ENCODE measurements around the gene GNG7.

DNA sequence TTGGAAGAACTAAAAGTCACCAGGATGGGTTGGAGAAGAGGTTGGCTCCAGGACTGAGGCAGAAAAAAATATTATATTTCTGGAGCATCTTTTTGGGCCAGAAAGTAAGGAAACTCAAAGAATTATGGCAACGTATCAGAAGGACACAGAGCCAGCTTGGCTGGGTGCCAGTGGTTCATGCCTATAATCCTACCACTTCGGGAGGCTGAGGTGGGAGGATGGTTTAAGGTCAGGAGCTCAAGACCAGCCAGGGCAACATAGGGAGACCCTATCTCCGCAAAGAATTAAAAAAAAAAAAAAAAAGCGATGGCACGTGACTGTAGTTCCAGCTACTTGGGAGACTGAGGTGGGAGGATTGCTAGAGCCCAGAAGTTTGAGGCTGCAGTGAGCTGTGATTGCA is 118.5 kb downstream of the GNG7 start:
- no peak for TF ChIP-seq POLR2AphosphoS5 (IDR thresholded peaks at IDR 0.05; ENCODE audit: low read depth, low read length)
- TF ChIP-seq POLR2A (IDR thresholded peaks at IDR 0.05; ENCODE audit: low read depth, low read length): no peak
- no peak for TF ChIP-seq TAF1 (IDR thresholded peaks at IDR 0.05; ENCODE audit: low read depth, low read length)
- TF ChIP-seq POU2F2 (IDR thresholded peaks at IDR 0.05; ENCODE audit: low read depth, low read length): no peak

Measured in GM12891 (cell line).